Fibroblast of lung (primary cell): ENCODE results near the gene UNC79. TPM values are rescaled to one million over a fixed set of nuclear protein-coding genes. Genes with fewer than 3 reads are reported as not detected.

Source experiments
- DNase-seq, 2 donors: peaks; one replicate each; pipeline versions ENCODE4 v3.0.0 to v3.0.0-alpha.2; 2010; ENCODE audit warnings: low read depth in 2 of 2
- H2AFZ ChIP-seq: 2 replicates; pipeline ENCODE4 v1.5.1; 2012; ENCODE audit warnings: low read length, control low read depth, inconsistent platforms
- H3K27ac ChIP-seq: 2 replicates; pipeline ENCODE4 v1.5.1; 2011; ENCODE audit warnings: low read length, control low read depth; ENCODE audit not compliant: insufficient read depth
- H3K27me3 ChIP-seq: 2 replicates; pipeline ENCODE4 v1.5.1; 2011; ENCODE audit warnings: mild to moderate bottlenecking, low read length; ENCODE audit not compliant: control insufficient read depth, insufficient read depth
- H3K36me3 ChIP-seq: 2 replicates; pipeline ENCODE4 v1.5.1; 2011; ENCODE audit warnings: low read length; ENCODE audit not compliant: control insufficient read depth, insufficient read depth
- H3K4me1 ChIP-seq: 2 replicates; pipeline ENCODE4 v1.5.1; 2011; ENCODE audit warnings: low read length; ENCODE audit not compliant: control insufficient read depth, insufficient read depth; ENCODE audit errors: extremely low read depth
- H3K4me2 ChIP-seq: 2 replicates; pipeline ENCODE4 v1.5.1; 2011; ENCODE audit warnings: low read length, control low read depth; ENCODE audit not compliant: insufficient read depth; ENCODE audit errors: extremely low read depth
- H3K4me3 ChIP-seq, 4 experiments: fragments of 200-600 bp in 1 of 4; sonication (generic) in 1 of 4; replicated peaks in 1 of 4; 2 replicates each; pipeline ENCODE4 v1.5.1; 2011 to 2016; ENCODE audit warnings: low read length in 4 of 4, low read depth in 3 of 4, mild to moderate bottlenecking in 3 of 4, control low read depth in 2 of 4, inconsistent platforms in 1 of 4, mixed read lengths in 1 of 4; ENCODE audit not compliant: insufficient read depth in 1 of 4; ENCODE audit errors: control extremely low read depth in 1 of 4
- H3K79me2 ChIP-seq: 2 replicates; pipeline ENCODE4 v1.5.1; 2012; ENCODE audit warnings: mild to moderate bottlenecking, low read length, inconsistent platforms; ENCODE audit not compliant: control insufficient read depth, insufficient read depth
- H3K9ac ChIP-seq: 2 replicates; pipeline ENCODE4 v1.5.1; 2011; ENCODE audit warnings: mild to moderate bottlenecking, low read length, control low read depth; ENCODE audit not compliant: insufficient read depth
- H3K9me3 ChIP-seq: 2 replicates; pipeline ENCODE4 v1.5.1; 2012; ENCODE audit warnings: low read depth, low read length; ENCODE audit not compliant: control insufficient read depth, insufficient read depth
- H4K20me1 ChIP-seq: 2 replicates; pipeline ENCODE4 v1.5.1; 2011; ENCODE audit warnings: low read length; ENCODE audit not compliant: control insufficient read depth, insufficient read depth; ENCODE audit errors: extremely low read depth
- EZH2 ChIP-seq: IDR thresholded peaks from 2 replicates; pipeline ENCODE4 v1.5.1; 2012; ENCODE audit warnings: low read length, control low read depth, mild to moderate bottlenecking; ENCODE audit errors: missing control alignments
- polyA plus RNA-seq, 2 donors: library from polyadenylated mRNA; depleted of rRNA in 1 of 2; stranded (reverse) in 1 of 2; unstranded in 1 of 2; fragments of >200 nt; gene quantifications; 2 replicates each; pipeline ENCODE4 v1.2.1, GENCODE V29; 2011 to 2012; ENCODE audit warnings: missing spikeins in 1 of 2
- total RNA-seq: library from RNA; depleted of rRNA; stranded (reverse); fragments of >200 nt; gene quantifications from 2 replicates; pipeline ENCODE4 v1.2.1, GENCODE V29; 2014
- TF ChIP-seq, protein P1 (sequence below), 2 donors: IDR thresholded peaks in 1 of 2; conservative IDR thresholded peaks in 1 of 2; 1 replicate in 1 of 2; 2 replicates in 1 of 2; pipeline ENCODE4 v1.5.1; 2011 to 2012; ENCODE audit warnings: low read length in 2 of 2, control low read depth in 1 of 2, inconsistent platforms in 1 of 2, low read depth in 1 of 2, mild to moderate bottlenecking in 1 of 2

UNC79 gene
- total and polyA plus RNA-seq, 2 donors (not counting 1 experiment from before 2014, with no cell fraction given), result 0.02 to 0.17 TPM

DNA sequence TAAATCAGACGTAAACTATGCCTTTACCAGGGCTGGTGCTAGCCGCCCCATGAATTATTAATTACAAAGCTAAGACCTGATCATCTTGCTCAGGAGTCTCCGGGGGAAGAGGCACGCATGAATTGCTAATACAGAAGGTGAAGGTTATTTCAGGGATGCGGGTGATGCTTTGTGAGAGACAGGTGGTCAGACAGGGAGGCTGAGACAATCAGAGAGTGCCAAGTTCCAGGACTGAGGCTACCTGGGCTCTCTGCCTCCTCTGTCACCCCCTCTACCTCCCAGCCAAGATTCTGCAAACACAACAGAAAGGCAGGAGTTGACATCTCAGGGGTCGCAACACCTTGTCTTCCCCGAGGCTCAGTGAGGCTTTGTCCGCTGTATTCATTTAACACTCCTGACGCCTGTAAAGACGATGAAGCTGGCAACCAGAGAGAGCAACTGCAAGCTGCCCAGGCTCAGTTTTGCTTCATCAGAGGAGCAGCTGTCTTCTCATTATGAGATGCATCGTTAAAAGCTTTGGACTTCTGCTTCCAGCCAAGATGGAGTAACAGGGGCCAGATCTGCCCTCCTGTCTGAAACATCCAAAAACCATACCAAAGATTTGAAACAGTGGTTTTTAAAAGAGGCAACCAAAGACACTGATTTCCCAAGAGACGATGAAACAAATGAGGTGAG lies 311.0 kb downstream of the UNC79 start:
- Histone ChIP-seq H4K20me1 (no peaks in the 10 kb centered on the region), H3K36me3 (no peaks in the 10 kb centered on the region), H3K4me3 (no peak overlapping the region), H3K9ac (no peak overlapping the region), H3K4me1 (no peaks in the 10 kb centered on the region), H3K79me2 (no peaks in the 10 kb centered on the region), H3K9me3 (no peaks in the 10 kb centered on the region), H3K27me3 (no peaks in the 10 kb centered on the region), H3K27ac (no peak overlapping the region), H3K4me2 (no peak overlapping the region), H2AFZ (no peak overlapping the region)
- TF ChIP-seq, protein P1, sequence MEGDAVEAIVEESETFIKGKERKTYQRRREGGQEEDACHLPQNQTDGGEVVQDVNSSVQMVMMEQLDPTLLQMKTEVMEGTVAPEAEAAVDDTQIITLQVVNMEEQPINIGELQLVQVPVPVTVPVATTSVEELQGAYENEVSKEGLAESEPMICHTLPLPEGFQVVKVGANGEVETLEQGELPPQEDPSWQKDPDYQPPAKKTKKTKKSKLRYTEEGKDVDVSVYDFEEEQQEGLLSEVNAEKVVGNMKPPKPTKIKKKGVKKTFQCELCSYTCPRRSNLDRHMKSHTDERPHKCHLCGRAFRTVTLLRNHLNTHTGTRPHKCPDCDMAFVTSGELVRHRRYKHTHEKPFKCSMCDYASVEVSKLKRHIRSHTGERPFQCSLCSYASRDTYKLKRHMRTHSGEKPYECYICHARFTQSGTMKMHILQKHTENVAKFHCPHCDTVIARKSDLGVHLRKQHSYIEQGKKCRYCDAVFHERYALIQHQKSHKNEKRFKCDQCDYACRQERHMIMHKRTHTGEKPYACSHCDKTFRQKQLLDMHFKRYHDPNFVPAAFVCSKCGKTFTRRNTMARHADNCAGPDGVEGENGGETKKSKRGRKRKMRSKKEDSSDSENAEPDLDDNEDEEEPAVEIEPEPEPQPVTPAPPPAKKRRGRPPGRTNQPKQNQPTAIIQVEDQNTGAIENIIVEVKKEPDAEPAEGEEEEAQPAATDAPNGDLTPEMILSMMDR (conservative IDR thresholded peaks at IDR 0.05 in 1 of 2, IDR thresholded peaks at IDR 0.05 in 1 of 2; ENCODE audit: low read depth in 1 of 2, low read length in 2 of 2), result no peak
- no peak for DNase-seq

DNA sequence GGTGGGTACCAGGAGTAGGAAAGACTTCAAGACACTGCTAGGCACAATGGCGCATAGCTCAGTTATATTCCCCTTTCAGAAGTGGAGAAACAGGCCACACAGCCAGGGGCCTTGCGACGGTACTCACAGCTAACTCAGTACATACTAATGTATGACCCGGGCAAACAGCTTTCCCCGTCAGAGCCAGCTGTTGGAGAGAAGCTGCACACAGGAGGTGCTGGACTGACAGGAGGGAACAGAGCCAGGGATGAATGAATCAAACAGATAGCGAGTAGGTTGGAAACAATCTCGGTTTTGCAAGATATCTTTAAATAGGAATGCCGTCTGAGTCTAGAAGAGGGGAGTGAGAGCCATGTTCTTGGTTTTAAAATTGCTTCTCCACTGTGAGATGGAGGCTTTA lies 312.0 kb downstream of the UNC79 start:
- Histone ChIP-seq H3K27ac (no peak overlapping the region), H3K36me3 (no peaks in the 10 kb centered on the region), H3K9me3 (no peaks in the 10 kb centered on the region), H4K20me1 (no peaks in the 10 kb centered on the region), H3K79me2 (no peaks in the 10 kb centered on the region), H3K9ac (no peak overlapping the region), H2AFZ (no peak overlapping the region), H3K4me2 (no peak overlapping the region), H3K27me3 (no peaks in the 10 kb centered on the region), H3K4me1 (no peaks in the 10 kb centered on the region), H3K4me3 (no peak overlapping the region)
- no peak for DNase-seq
- TF ChIP-seq, protein P1 (conservative IDR thresholded peaks at IDR 0.05 in 1 of 2, IDR thresholded peaks at IDR 0.05 in 1 of 2; ENCODE audit: low read depth in 1 of 2, low read length in 2 of 2), result no peak
- no peak for TF ChIP-seq EZH2

DNA sequence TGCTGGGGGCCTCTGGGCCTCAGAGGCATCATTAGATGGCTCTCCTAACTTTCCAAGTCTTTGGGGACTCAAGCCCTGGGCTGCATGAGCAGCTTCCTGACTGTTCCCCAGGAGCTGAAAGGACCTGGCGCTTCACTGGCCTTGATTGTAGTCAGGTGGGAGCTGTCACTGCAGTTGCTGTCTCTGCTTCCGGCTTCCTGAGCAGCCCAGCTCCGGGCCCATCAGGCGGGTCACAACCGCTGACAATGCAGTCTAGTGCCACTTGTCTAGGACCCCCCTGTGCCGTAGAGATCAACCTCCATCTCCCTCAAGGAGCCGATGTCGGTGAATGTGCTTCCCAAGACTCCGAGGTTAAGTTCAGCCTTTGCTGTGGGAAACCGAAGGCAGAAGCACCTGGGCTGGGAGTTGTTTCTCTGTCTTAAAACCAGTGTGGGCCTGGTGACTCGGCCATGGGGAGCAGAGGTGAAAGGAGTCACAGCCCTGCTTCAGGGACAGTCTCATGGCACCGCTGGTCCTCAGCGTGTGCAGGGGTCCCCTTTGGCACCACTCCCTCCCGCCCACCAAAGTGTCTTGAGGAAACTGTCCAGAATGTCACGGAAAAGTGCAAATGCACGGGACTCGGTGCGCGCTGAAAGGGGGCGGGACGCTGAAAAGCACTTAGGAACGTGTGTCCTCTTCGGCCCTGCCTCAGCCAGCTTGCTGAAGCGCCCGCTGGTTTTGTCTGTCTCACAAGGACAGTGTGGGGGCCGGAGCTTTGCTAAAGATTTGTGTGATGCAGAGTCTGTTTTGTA lies 312.7 kb downstream of the UNC79 start:
- TF ChIP-seq EZH2, result no peak
- TF ChIP-seq, protein P1 (conservative IDR thresholded peaks at IDR 0.05 in 1 of 2, IDR thresholded peaks at IDR 0.05 in 1 of 2; ENCODE audit: low read depth in 1 of 2, low read length in 2 of 2), result no peak
- H3K36me3 ChIP-seq, result no peaks in the 10 kb centered on the region
- H3K27me3 ChIP-seq, result no peaks in the 10 kb centered on the region
- no peaks in the 10 kb centered on the region for H3K9me3 ChIP-seq
- no peak for DNase-seq
- no peak overlapping the region for H3K9ac ChIP-seq
- H4K20me1 ChIP-seq, result no peaks in the 10 kb centered on the region
- H3K4me1 ChIP-seq, result no peaks in the 10 kb centered on the region
- no peak overlapping the region for H3K4me3 ChIP-seq
- no peak overlapping the region for H2AFZ ChIP-seq
- no peak overlapping the region for H3K27ac ChIP-seq
- no peaks in the 10 kb centered on the region for H3K79me2 ChIP-seq
- no peak overlapping the region for H3K4me2 ChIP-seq
